ENCODE results near the gene RABL6.
A peak's percentile ranks its signal among the peaks of the same experiment; 100 is the strongest.
"Not testable (repeated sequence)": the region's sequence is repeated elsewhere in the genome, so short reads cannot be mapped to it uniquely, and the experiment has no call there.

RABL6 gene

GRCh38 chr9:136807281-136808074 is at the start of gene RABL6:
RABL6 (plus strand) TSS chr9:136807948; CDS start chr9:136808197, 249 bp downstream.
- DNase-seq: no peak

GRCh38 chr9:136759001-136759400 is 48.7 kb upstream of the RABL6 start:
- no peak for DNase-seq

DNA sequence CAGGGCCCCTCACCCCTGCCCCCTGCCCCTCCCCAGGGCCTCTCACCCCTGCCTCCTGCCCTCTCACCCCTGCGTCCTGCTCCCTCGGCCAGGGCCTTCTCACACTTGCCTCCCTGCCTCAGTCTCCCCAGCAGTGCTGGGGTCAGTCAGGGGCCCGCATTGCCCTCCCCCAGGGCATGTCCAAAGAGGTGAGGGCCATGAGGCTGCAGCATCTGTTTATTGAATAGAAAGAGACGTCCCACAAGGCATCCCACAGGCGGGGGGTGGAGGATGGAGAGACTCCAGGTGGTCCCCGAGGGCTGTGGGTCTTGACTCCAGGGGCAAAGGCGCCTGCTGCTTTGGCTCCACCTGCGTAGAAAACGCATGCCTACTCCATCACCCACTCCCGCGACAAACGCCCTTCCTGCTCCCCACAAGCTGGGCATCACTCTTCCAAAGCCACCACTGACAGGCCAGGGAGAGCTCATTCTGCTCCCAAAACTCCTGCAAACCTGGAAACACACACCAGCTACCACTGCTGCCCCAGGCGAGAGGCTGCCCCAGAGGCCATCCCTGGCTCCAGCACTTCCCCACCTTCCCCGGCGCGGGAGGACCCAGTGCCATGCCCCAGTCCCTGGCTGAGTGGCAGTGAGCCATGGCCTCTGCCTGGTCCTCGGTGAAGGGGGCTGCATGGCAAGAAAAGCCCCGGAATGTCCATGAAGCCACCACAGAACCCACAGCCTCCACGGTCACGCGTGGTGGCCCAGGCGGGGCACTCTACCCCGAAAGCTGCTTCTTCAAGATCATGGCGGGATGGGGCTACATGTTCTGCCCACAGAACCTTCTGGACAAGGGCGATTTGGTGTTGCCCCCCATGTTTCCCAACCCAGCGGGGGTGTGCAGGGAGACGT is 48.1 kb upstream of the RABL6 start:
- DNase-seq: no peak

DNA sequence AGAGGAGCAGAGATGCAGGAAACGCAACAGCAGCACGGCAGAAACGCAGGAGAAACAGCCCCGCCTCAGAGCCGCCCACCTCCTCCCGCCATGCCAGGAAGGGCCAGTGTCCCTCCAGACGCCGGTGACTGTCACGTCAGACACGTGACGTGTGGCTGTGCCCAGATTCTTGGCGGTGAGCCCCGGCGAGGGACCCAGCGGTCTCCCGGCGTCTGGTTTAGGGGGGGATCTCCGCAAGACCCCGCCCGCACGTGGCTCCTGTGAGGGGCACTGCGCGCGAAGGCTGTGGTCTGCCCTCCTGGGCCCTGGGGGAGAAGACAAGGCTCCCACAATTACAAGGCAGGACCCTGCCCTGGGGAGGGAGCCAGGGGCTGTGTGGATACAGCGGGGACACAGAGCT is 47.3 kb upstream of the RABL6 start:
- DNase-seq: no peak

GRCh38 chr9:136760834-136761544 is 46.8 kb upstream of the RABL6 start:
- peak; percentile 36 for DNase-seq

- no peak for DNase-seq
Measured at GRCh38 chr9:136761545-136761981, 46.2 kb upstream of the RABL6 start.

DNA sequence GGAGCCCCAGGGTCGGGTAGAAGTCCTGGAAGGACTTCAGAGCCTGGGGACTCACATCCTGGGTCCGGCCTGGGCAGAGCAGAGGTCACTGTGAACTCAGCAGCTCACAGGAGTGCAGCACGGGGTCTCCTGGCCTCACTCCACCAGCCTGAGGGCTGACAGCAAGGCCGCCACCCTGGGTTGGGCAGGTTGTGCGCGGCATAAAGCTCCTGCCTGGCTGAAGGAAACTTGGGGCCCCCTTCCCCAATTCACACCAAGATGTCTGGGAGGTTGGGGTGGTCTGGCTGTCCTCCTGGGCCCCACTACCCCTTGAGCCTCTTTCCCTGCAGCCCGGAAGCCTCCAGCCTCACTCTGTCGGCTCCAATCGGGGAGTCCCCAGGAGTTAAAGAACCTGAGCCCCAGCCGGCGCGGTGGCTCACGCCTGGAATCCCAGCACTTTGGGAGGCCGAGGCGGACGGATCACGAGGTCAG is 45.5 kb upstream of the RABL6 start:
- no peak for DNase-seq

DNA sequence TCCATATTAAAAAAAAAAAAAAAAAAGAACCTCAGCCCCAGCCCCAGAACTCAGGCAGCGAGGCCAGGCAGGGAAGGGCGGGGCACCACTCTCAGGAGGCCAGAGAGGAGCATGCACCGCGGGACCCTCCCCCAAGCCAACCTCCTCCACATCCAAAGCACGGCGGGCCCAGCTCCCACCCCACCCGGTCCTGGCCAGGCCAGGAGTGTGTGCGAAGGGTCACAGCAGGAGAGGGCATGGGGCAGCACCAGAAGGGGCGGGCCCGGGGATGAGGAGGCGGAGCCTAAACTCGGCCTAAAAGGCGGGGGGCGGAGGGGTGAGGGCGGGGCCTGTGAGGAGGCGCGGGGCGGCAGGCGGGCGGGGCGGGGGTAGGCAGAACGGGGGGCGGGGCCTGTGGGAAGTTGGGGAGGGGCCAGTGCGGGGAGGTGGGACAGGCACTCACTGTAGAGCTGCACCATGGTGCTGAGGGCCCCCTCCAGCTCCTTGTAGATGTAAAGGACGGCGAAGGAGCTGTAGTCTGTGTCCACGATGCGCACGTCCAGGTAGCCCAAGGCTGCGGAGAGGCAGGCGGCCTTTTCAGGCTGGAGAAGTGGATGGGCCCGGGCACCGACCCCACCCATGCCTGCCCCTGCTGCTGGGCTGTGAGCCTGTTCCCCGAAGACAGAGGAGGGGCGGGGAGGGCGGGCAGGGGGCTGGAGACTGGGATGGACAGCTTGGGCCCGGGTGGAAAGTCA is 44.7 kb upstream of the RABL6 start:
- DNase-seq: no peak

GRCh38 chr9:136763649-136764035 is 44.1 kb upstream of the RABL6 start:
- DNase-seq: no peak

GRCh38 chr9:136764301-136764891 is 43.4 kb upstream of the RABL6 start, which contains the start of gene LCN15:
LCN15 (minus strand) TSS chr9:136764518; CDS start chr9:136764488, 30 bp downstream.
- DNase-seq: no peak

DNA sequence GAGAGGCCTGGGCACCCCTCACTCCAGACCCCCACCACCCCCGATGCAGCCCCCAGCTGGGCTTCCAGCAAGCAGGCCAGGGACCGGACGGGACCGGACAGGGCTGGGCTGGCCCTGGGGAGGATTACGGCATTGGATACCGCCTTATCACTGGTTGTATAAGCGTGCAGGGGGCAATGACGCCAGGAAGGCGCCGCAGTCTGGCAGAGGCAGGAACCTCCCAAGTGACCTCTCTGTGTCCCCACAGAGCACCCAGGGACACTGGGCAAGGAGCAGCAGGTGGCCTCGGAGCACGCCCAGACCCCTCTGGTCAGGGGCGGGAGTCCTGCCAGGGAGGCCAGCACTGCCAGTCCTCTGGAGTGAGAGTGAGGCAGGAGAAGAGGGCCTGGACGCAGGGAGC is 42.7 kb upstream of the RABL6 start:
- DNase-seq: no peak

- not testable (repeated sequence) for DNase-seq
Measured at GRCh38 chr9:136765745-136766409, 41.9 kb upstream of the RABL6 start.

- DNase-seq: not testable (repeated sequence)
Measured at GRCh38 chr9:136766410-136767120, 41.2 kb upstream of the RABL6 start.

DNA sequence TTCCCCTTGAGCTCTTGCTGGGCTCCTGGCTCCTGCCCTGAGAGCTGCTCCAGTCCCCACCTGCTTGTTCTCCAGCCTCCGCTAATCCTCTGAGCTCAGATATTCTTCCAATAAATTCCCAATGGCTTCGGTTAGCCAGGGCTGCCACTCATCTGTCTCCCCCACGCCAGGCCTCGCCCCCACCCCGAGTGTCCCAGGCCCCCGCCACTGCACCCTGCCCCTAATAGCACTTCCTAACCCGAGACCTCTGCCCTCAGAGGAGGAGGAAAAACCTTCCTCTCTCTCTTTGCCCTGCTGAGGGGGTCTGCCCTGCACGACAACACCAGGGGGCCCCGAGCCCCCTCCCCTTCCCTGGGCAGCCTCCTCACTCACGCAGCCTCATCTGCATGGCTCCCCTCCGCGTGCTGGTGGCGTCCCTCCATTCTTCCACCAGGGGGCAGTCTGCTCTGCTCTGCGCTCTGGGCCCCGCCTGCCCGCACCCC is 38.0 kb upstream of the RABL6 start:
- DNase-seq: no peak

- no peak for DNase-seq
Measured at GRCh38 chr9:136771907-136772415, 35.8 kb upstream of the RABL6 start.

- no peak for DNase-seq
Measured at GRCh38 chr9:136773386-136774044, 34.2 kb upstream of the RABL6 start.

DNA sequence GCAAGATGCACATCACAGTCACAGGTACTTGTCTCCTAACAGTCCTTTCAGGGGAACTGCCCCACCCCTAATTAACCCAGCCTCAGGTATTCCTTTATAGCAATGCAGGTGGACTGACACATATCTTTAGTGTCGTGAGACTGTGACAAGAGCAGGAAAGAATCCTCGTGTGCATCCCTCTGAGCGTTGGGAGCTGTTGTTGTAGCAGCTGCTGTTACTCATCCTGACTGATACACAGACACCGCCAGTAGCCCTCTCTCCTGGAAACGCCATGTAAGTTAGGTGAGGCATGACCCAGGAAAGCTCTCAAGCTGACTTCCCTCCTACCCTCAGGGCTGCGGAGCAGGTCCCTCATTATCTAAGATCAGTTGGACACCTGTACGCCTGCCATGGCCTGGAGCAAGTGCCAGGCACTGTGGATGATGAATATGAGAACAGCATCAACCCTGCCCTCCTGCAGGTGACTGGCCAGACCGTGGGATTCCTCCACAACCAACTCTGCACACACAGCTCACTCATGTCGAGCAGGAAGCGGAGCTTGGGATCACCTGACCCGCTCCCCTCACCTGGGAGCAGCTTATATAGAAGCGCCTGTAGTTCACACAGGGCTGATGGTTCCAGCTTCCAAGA is 33.2 kb upstream of the RABL6 start:
- DNase-seq: no peak

- DNase-seq: no peak
Measured at GRCh38 chr9:136775191-136775590, 32.6 kb upstream of the RABL6 start.

GRCh38 chr9:136776947-136777346 is 30.8 kb upstream of the RABL6 start:
- DNase-seq: no peak

All from amniotic stem cell (primary cell).